NOMO-1 treated with dmso at 0.1 percent for 144 hours (cell line): Measurements from ENCODE around the gene COX4I1.

Experiments
- DNase-seq: peaks from one replicate; lab custom pipeline; 2025; ENCODE audit not compliant: unreplicated experiment; lab: John Stamatoyannopoulos, UW

The COX4I1 gene

GRCh38 chr16:85839681-85840240, 40.3 kb downstream of the COX4I1 start:
- DNase-seq, result no peak

DNA sequence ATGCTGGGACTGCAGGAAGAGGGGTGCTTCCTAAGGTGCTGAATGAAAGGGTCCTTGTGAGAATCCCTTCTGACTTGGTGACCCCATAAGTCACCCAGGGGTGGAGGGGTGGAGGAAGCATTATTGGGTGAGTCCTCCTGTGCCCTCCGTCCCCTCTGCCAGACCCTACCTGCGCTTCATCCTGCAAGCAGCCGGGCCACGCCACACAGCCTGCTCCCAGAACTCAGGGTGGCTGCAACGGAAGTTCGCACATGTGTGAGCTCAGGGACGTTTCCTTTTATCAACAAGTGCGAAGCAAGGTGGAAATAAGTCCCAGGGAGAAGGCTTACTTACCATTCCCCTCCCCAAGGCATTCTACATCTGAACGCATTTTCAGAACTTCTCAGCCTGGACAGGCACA, 40.9 kb downstream of the COX4I1 start:
- DNase-seq, result no peak

- DNase-seq, result no peak
Measured at GRCh38 chr16:85840801-85841200, 41.3 kb downstream of the COX4I1 start.

DNA sequence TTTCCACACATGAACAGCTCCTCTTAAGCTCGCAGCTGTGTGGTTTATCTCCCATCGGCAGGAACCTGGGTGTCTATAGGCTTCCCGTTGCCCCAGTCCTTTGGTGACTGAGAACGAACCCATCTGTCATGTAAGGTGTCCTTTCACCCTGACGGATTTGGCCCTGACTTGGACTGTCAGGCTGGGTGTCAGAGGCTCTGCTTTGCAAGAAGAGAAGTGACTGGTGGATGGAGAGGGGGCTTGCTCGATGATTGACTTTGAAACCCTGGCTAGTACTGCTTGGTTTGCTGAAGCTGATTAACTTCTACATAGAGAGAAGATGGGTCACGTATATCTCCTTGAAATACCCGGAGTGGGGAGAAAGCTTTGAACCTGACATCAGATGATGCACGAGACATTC, 42.9 kb downstream of the COX4I1 start:
- DNase-seq, result no peak

DNA sequence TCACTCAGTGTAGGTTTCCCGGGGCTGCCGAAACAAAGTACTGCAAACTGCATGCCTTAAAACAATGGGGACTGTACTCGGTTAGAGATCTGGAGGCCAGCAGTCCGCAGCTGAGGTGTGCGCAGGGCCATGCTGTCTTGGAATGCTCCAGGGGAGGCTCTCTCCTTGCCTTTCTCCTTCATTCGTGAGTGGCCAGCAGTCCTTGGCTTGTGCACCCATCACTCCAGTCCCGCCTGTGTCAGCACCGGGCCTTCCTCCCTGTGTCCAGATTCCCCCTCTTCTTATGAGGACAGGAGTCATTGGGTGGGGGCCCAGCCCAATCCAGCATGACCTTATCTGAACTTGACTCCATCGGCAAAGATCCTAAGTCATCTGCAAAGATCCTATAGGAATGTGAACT, 43.4 kb downstream of the COX4I1 start:
- DNase-seq, result no peak

- no peak for DNase-seq
Measured at GRCh38 chr16:85843471-85844168, 44.1 kb downstream of the COX4I1 start.

DNA sequence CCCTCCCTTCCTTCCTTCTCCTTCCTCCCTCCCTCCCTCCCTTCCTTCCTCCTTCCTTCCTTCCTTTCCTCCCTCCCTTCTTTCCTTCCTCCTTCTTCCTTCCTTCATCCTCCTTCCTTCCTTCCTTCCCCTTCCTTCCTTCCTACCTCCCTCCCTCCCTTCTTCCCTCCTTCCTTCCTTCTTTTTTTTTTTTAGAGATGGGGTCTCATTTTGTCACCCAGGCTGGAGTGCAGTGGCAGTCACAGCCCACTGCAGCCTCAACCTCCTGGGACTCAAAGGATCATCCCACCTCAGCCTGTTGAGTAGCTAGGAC, 44.6 kb downstream of the COX4I1 start:
- DNase-seq, result no peak

GRCh38 chr16:85844786-85845185, 45.3 kb downstream of the COX4I1 start:
- peak; percentile 14 for DNase-seq

GRCh38 chr16:85845266-85845665, 45.8 kb downstream of the COX4I1 start:
- no peak for DNase-seq

DNA sequence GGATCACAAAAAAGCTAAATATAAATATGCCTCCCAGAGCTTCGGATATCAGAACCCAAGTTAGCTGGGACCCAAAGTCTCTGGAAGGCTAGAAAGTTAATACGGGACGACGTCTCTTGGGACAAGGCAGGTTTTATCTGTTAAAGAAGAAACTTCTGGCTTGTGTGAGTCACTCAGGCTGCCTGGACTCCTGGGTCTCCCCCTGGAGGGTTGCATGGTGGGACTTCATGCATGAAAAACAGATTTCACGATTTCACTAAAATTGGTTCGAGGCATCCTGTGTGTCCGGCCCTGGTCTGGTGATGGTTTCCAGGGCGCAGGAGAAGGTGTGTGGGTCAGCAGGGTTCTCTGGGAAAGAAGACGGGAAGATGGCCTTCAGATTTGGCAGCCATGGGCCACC, 47.0 kb downstream of the COX4I1 start:
- no peak for DNase-seq

- no peak for DNase-seq
Measured at GRCh38 chr16:85847036-85847435, 47.5 kb downstream of the COX4I1 start.

- DNase-seq, result no peak
Measured at GRCh38 chr16:85847681-85848601, 48.4 kb downstream of the COX4I1 start.

DNA sequence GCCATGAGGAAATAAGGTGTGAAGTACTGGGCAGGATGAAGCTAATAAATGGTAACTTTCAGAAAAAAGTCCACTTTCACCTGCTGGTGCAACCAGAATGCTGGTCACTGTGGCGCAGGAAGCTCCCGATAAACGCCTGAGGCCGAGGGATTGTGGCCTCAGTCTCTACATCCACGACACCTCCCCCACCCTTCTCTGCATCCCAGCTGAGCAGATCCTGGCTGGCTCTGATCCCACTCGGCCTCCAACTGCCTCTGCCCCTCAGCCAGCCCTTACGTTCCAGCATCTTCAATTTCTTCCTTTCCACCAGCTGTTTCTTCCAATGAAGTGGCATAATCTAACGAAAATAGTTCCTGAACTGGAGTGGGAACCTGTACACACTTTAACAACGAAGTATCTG, 49.5 kb downstream of the COX4I1 start:
- DNase-seq, result no peak

DNA sequence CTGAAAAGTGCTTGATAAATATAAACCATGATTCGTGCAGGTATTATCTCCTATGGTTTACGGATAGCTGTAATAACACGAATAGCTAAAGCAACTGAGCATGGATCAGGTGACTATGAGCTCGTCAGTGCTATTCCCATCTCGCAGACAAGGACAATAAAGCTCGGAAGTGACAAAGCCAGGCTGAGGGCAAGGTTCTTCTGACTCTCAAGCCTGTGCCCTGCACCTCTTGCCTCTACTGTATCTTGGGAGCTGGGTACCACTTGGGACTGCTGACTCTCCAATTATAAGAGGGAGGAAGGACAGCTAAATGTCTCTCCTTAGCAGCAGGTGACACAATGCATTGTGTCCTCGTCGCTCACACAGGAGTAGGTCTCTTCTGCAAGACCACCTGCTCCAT, 49.9 kb downstream of the COX4I1 start:
- DNase-seq, result no peak

GRCh38 chr16:85850344-85850880, 50.9 kb downstream of the COX4I1 start:
- DNase-seq, result no peak

GRCh38 chr16:85851034-85851785, 51.7 kb downstream of the COX4I1 start:
- no peak for DNase-seq

DNA sequence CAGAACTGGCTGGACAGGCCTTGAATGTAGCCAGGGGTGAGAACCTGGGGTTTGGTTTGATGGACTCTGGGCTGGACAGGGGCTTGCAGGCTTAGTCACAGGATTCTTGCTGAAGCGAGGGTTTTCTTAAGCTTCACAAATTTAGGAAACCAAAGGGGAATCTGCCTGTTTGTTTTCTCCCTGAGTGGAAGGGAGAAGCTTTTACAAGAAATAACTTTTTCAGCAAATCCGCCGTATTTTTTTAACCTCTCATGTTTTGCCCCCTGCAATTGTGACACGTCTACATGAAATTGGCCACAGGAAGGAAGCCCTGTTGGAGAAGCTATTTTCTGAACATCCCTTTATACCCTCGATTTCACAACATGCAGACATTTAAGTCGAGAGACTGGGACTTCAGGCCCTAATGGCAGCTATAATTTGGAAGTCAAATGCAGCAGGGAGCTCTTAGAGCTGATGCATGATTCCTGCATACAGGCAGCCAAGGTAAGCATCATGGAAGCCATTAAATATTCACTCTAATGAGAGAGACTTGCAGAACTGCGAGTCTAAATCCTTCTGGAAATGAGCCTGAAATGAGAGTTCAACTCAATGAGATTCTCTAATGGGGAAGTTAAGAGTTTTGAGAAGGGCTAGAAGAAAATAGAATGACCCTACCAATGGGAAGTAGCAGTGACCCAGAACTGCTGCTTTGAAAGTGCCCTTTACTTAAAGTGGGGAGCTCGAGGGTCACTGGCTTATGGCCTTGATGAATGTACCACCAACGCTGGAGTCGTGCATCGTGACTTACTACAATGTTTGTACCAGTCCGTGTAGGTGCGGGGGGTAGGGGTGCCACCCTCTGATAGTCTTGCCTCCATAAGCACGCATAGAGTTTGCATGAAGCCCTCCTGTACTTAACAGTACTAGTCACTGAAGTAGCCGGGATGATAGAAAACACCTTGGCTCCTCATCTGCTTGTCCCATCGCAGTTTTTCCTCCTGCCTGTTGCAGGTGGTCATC, 54.4 kb downstream of the COX4I1 start:
- DNase-seq, result peak; percentile 84

GRCh38 chr16:85854935-85855334, 55.4 kb downstream of the COX4I1 start:
- DNase-seq, result no peak

DNA sequence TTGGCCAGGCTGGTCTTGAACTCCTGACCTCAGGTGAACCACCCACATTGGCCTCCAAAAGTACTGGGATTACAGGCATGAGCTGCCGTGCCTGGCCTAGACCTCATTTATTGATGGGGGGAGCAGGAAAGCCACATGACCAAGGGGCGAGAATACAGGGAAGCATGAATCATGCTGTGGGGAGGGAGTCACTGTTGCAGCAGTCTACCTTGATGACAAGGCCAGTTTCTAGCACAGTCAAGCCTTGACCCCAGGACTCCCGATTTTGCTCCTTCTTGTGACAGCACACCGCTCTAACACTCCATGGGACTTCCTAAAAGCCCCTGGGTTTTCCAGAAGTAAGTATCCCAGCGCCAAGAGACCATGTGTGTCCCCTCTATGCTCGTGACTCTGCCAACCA, 56.6 kb downstream of the COX4I1 start:
- no peak for DNase-seq

DNA sequence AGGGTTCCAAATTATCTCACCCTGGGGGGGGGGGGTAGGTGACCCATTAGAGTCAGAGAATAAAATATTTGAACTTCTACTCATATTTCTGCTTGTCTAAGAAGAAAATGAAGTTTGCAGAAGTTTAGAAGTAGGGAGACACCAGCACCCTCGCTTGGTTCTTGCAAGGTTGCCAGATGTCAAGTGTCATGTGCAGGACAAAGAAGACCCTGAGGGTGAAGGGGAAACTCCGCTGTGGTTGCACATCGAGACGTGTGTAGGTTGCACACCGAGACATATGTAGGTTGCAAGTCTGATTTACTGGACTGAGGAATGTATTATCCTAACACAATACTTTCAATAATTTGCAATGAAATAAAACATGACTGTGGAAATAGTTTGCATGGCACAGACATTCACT, 57.1 kb downstream of the COX4I1 start:
- no peak for DNase-seq
